HG03175 (cell line): ENCODE measurements around the gene SH3PXD2A.

Experiments
- ATAC-seq: cut with Tn5 transposase; IDR thresholded peaks from one replicate; pipeline ENCODE4 v1.9.1; 2021; ENCODE audit warnings: mild to moderate bottlenecking, moderate library complexity; ENCODE audit not compliant: unreplicated experiment

Gene SH3PXD2A

DNA sequence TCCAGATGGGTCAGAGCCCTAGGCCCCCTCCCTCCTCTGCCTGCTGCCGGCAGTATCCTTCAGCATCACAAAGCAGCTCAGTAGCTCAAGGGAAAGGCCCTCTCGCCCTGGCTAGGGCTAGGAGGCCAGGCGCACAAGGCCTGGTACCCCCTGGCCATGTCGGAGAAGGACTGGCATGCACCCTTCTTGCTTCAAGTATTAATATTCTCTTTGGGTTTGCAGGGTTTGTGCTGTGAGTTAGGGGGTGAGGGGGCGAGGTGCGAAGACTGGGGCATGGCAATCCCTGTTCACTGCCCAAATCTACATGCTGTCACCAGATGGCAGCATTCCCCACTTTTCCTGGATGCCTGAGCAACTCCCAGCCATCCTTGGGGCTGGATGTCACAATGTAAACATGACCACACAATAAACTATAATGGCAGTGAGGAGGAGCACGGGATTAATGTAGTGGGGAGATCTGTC lies 256.7 kb downstream of the SH3PXD2A start:
- ATAC-seq = no peak

DNA sequence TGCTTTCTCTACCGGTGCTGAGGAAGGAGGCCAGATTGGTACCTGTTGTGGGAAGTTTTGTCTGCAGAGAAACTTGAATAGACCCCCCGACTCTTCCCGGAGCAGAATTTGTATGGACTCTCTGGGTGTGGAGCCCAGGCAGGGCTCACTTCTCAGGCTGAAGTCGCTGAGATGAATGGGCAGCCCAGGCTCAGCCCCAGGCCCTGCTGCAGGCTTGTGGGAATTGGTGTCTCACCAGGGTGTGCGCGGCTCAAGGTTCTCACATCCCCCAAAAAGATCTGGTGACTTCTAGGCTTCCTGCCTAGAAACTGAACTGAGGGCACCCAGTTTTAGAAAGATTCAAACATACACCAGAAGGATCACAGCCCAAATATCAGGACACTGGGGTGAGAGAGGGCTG lies 258.4 kb downstream of the SH3PXD2A start:
- ATAC-seq = no peak

GRCh38 chr10:103595933-103596726 lies 259.2 kb downstream of the SH3PXD2A start:
- no peak for ATAC-seq

DNA sequence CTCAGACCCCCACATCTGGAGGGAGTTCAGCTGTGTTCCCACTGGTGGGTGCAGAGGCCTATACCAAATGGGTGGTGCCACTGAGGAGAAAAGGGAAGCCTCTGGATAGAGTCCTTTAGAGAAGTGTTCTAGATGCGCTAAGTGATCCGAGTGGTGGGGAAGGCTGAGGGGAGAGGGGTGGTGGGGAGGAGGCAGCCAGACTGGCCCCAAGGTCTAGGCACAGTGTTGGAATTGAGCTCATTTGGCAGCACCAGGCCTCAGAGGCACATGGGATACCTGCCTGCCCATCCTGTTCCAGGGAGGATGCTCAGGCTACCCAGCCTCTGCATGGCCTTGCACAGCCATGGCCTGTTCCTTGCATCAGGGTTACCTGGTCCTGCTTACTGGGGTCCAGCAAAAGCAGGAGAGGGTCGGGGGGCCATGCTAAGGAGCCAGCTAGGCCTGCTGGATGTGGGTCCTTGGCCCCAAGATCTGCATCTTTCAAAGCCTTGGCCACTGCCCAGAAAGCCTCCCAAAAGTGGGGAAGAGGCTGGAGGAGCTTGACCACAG lies 262.3 kb downstream of the SH3PXD2A start:
- no peak for ATAC-seq

- peak; percentile 67 for ATAC-seq
Observed at GRCh38 chr10:103592186-103593021, 263.0 kb downstream of the SH3PXD2A start.

DNA sequence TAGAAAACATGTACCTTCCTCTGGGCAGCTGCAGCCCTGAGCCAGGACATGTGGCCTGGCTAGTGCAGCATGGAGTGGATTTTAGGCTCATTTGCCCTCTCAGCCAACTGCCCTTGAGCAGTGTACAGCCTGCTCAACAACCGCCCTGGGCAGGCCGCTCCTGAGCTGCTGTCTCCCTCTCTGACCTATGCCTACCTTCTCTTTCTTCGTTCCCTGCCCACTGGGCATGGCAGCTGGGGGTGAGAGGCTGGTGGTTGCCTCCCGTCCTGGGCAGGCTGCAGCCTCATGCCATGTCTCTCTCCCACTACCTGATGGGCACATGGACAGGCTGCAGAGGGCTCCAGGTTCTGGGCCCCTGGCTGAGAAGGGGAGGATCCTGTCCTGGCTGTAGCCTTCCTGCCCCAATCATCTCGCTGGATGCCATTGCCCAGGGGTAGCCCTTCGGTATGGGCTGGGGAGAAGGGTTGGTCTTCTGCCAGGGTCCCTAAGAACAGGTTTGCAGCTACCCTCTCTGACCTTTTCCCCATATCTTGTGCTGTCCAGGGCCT lies 264.6 kb downstream of the SH3PXD2A start:
- ATAC-seq = no peak

DNA sequence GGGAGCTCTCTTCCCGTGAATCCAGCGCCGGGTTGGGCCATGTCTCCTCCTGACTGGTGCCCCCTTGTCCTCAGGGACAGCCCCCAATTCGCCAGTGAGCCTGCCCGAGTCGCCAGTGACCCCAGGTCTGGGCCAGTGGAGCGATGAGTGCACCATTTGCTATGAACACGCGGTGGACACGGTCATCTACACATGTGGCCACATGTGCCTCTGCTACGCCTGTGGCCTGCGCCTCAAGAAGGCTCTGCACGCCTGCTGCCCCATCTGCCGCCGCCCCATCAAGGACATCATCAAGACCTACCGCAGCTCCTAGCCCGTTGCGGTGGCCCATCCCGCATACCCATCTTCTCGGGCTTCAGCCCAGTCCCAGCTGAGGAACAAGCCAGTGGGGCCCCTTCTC lies 265.3 kb downstream of the SH3PXD2A start:
- no peak for ATAC-seq

GRCh38 chr10:103589074-103589630 lies 266.2 kb downstream of the SH3PXD2A start:
- ATAC-seq = no peak

GRCh38 chr10:103587073-103587472 lies 268.3 kb downstream of the SH3PXD2A start:
- ATAC-seq = no peak

GRCh38 chr10:103585011-103585405 lies 270.4 kb downstream of the SH3PXD2A start:
- ATAC-seq = no peak

DNA sequence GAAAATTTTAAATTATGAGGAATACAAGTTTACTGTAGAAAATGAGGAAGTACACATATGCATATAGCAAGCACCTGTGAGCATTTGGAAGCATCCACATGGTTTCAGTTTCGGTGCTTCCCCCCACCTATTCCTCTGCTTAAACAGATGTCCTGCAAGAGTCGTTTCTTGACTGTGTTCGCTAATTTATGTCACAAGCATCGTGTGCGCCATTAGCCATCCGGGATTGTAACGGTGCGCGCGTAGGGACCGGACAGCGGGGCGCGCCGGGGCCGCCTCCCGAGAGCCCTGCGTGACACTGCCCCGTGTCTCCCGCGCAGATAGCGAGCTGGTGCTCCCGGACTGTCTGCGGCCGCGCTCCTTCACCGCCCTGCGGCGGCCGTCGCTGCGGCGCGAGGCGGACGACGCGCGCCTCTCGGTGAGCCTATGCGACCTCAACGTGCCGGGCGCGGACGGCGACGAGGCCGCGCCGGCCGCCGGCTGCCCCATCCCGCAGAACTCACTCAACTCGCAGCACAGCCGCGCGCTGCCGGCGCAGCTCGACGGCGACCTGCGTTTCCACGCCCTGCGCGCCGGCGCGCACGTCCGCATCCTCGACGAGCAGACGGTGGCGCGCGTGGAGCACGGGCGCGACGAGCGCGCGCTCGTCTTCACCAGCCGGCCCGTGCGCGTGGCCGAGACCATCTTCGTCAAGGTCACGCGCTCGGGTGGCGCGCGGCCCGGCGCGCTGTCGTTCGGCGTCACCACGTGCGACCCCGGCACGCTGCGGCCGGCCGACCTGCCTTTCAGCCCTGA lies 271.0 kb downstream of the SH3PXD2A start:
- peak; percentile 58 for ATAC-seq

DNA sequence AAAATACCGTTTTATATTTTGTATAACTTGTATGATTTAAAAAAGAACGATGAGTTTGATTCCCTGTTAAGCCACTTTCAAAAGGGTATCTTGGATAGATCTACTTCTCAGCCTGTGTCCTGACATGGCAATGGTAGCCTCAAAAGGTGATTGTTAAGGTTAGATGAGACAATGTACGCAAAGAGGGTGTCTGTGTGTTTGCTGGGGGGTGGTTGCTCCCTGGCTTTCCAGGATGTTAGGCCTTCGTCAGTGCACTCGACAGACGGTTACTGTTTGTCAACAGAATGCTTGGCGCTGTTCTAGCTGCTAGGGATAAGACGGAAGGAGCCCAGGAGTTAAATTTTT lies 271.5 kb downstream of the SH3PXD2A start:
- no peak for ATAC-seq

DNA sequence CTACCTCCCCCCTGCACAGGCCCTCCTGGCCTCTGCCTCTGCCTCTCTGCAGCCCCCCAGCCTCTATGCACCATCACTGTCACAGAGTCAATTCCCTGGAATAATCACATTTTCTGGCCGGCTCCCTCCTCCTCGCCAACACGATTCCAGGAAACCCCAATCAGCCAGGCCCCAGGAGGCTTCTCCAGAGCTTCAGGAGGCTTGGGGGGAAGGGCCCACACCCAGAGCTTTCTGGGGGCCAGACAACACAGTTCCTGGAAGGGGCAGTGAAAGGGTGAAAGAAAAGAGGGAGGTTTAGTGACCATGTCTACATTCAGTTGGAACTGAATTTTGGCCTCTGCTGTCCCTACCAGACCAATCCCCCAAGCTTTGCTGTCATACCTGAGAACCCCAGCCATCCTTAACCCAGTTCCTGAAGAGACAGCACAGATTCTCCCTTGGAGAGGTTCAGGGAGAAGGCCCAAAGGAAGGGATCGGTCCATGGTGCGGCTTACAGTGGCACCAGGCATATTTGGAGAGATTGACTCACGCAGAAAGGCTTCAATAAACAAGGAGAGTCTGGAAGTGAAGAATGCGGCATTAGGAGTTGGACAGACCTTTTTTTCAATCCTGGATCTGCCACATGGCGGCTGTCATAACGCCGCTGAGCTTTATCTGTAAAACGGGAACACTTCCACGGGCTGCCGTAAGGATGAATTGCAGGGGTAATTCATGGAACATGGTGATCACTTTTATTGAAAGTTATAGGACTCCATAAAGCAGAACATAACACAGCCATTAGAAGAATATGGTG lies 272.8 kb downstream of the SH3PXD2A start:
- no peak for ATAC-seq

DNA sequence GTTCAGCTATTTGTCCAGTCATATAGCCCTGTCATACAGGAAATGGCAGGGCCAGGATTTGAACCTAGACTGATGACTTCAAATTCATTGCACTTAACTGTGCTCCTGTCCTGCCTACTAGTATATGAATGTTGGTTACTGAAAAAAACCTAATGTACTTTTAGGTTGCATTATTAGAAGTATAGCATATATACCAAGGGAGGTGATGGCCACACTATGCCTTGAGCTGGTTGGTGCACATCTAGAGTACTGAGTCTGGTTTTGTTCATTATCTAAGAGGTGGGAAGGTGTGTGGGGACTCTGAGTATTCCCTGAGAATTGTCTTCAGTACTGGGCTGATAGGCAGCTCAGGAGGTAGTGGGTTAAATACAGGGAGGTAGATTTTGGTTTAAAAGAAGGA lies 273.9 kb downstream of the SH3PXD2A start:
- no peak for ATAC-seq

DNA sequence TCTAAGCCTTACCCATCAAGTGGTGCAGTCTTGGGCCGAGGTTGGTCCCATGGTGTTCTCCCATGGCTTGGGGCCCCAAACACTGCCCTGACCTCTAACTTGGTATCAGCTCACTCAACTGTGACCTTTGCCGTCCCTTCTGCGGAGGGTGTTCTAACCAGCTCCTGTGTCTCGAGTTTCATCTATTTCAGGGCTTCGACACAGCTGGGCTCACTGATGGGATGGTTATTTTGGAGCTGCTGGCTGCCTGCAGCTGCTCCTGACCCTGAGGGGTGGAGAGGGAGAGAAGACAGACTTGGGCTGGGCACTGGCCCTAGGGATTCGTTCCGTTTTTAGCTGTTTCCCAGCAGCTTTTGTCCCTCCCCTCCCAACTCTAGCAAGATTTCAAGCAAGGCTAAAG lies 274.9 kb downstream of the SH3PXD2A start:
- ATAC-seq = no peak

- ATAC-seq = no peak
Observed at GRCh38 chr10:103580011-103580410, 275.4 kb downstream of the SH3PXD2A start.

DNA sequence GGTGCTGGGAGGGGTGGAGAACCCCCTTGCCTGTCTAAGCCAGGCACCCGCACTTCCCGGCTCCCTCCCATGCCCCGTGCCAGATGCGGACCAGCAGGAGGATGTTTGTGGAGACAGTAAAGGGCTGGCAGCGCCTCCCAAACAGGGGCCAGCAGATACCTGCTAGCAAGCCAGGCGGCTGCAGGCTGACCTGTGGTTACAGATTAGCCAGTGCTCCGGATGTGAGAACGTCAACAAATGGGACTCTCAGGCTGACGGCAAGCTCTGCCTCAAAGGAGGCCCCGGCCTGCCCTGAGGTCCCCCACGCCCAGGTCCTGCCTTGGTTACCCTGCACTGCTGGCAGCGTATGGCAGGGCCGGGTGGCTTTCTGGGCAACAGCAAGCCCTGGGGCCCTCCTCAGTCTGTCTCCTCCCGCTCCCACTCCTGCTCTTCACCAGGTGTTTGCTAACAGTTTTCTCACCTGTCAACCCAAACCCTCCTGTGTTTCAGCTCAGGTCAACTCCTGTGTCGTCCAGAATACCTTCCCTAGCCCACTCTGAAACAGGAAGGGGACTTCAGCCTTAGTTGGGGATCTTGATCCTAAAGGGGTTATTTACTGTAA lies 276.5 kb downstream of the SH3PXD2A start:
- ATAC-seq = peak; percentile 75

GRCh38 chr10:103576862-103577261 lies 278.5 kb downstream of the SH3PXD2A start:
- no peak for ATAC-seq

- ATAC-seq = no peak
Observed at GRCh38 chr10:103576076-103576471, 279.3 kb downstream of the SH3PXD2A start.
